T-helper 9 cell (primary cell): ENCODE results near the gene RRM2.
"Not testable (repeated sequence)": the region's sequence is repeated elsewhere in the genome, so short reads cannot be mapped to it uniquely, and the experiment has no call there.

Source experiments
- DNase-seq: peaks from one replicate; pipeline ENCODE4 v3.0.0-alpha.2; 2020

Gene RRM2

GRCh38 chr2:10091889-10092244, 30.7 kb upstream of the RRM2 start:
- DNase-seq: not testable (repeated sequence)

- no peak for DNase-seq
Measured at GRCh38 chr2:10094271-10094814, 28.2 kb upstream of the RRM2 start.

GRCh38 chr2:10095175-10095574, 27.4 kb upstream of the RRM2 start:
- no peak for DNase-seq

- DNase-seq: no peak
Measured at GRCh38 chr2:10096641-10097040, 25.9 kb upstream of the RRM2 start.

GRCh38 chr2:10097352-10098148, 25.0 kb upstream of the RRM2 start:
- DNase-seq: peak; percentile 24

- no peak for DNase-seq
Measured at GRCh38 chr2:10101491-10101890, 21.0 kb upstream of the RRM2 start.

- DNase-seq: no peak
Measured at GRCh38 chr2:10103179-10103578, 19.4 kb upstream of the RRM2 start.

GRCh38 chr2:10104906-10105305, 17.6 kb upstream of the RRM2 start:
- not testable (repeated sequence) for DNase-seq

GRCh38 chr2:10109311-10109710, 13.2 kb upstream of the RRM2 start:
- DNase-seq: no peak

GRCh38 chr2:10119027-10119325, 3.6 kb upstream of the RRM2 start:
- no peak for DNase-seq

- DNase-seq: no peak
Measured at GRCh38 chr2:10119601-10120157, 2.9 kb upstream of the RRM2 start.

GRCh38 chr2:10120158-10120876, 2.2 kb upstream of the RRM2 start:
- DNase-seq: peak; percentile 87

GRCh38 chr2:10120877-10121574, 1.5 kb upstream of the RRM2 start:
- no peak for DNase-seq

GRCh38 chr2:10123281-10123680, 742 bp downstream of the RRM2 start:
- peak; percentile 11 for DNase-seq

GRCh38 chr2:10124538-10125045, 2.1 kb downstream of the RRM2 start:
- DNase-seq: peak; percentile 16

- DNase-seq: no peak
Measured at GRCh38 chr2:10125842-10126631, 3.5 kb downstream of the RRM2 start.

GRCh38 chr2:10126632-10127026, 4.1 kb downstream of the RRM2 start:
- no peak for DNase-seq

- no peak for DNase-seq
Measured at GRCh38 chr2:10128420-10128819, 5.9 kb downstream of the RRM2 start.

- DNase-seq: no peak
Measured at GRCh38 chr2:10129490-10129889, 7.0 kb downstream of the RRM2 start.

GRCh38 chr2:10132043-10132575, 9.6 kb downstream of the RRM2 start:
- no peak for DNase-seq

GRCh38 chr2:10132596-10132995, 10.1 kb downstream of the RRM2 start:
- no peak for DNase-seq
